Stomach (tissue), 9 donors: ENCODE data around the gene AP4E1. TPM values are rescaled to one million over a fixed set of nuclear protein-coding genes. Genes with fewer than 3 reads are reported as not detected.
"Not testable (repeated sequence)": the region's sequence is repeated elsewhere in the genome, so short reads cannot be mapped to it uniquely, and the experiment has no call there.

Experiments
- DNase-seq, 2 donors: peaks; one replicate each; pipeline versions ENCODE4 v3.0.0 to v3.0.0-alpha.2; 2013 to 2019
- H3K27ac ChIP-seq, 5 donors: fragments of 200-600 bp in 4 of 5; sonication (generic) in 4 of 5; one replicate each; pipeline ENCODE4 v1.5.1; 2013 to 2019; ENCODE audit warnings: mild to moderate bottlenecking in 1 of 5, moderate library complexity in 1 of 5
- H3K27me3 ChIP-seq, 3 donors: fragments of 200-600 bp; sonication (generic); one replicate each; pipeline ENCODE4 v1.5.1; 2017 to 2019; ENCODE audit warnings: mixed run types in 1 of 3
- H3K36me3 ChIP-seq, 4 donors: fragments of 200-600 bp; sonication (generic); 1 replicate in 3 of 4; 2 replicates in 1 of 4; pipeline ENCODE4 v1.5.1; 2016 to 2019
- H3K4me1 ChIP-seq, 4 donors: fragments of 200-600 bp; sonication (generic); one replicate each; pipeline ENCODE4 v1.5.1; 2016 to 2019
- H3K4me3 ChIP-seq, 4 donors: fragments of 200-600 bp; sonication (generic) in 3 of 4; one replicate each; pipeline ENCODE4 v1.5.1; 2016 to 2019; ENCODE audit warnings: mild to moderate bottlenecking in 1 of 4
- H3K9me3 ChIP-seq, 4 donors: fragments of 200-600 bp; sonication (generic); one replicate each; pipeline ENCODE4 v1.5.1; 2016 to 2019
- EP300 ChIP-seq: sonication (generic); formaldehyde crosslinking; IDR thresholded peaks from one replicate; pipeline ENCODE4 v1.6.1; 2017; ENCODE audit warnings: antibody characterized with exemption
- POLR2A ChIP-seq, 4 donors: fragments of 450-650 bp; IDR thresholded peaks; one replicate each; pipeline ENCODE4 v1.6.1; 2016; ENCODE audit warnings: antibody characterized with exemption in 4 of 4, control low read depth in 2 of 4, mild to moderate bottlenecking in 1 of 4, moderate library complexity in 1 of 4
- POLR2AphosphoS5 ChIP-seq, 3 donors: sonication (generic); formaldehyde crosslinking; IDR thresholded peaks; one replicate each; pipeline ENCODE4 v1.6.1; 2016; ENCODE audit warnings: antibody characterized with exemption in 3 of 3
- WGBS, 5 donors: extraction: QIAGEN DNeasy Blood & Tissue Kit in 3 of 5; methylation state at CpG; one replicate each; pipeline versions ENCODE4 v1.1.5 to v1.1.7; 2013 to 2018; 5-methylcytosine and 5-hydroxymethylcytosine counted together
- intact Hi-C: fragments of 100-400 bp; cut with DNase I; formaldehyde crosslinking; loops from one replicate; pipeline ENCODE4 v1.15.1; 2023; ENCODE audit warnings: low total_unique reads
- polyA plus RNA-seq, 3 donors: library from polyadenylated mRNA; stranded (reverse); fragments of 200-250 nt; gene quantifications; one replicate each; pipeline ENCODE4 v1.2.3, GENCODE V29; 2013
- total RNA-seq, 5 donors: library from RNA; depleted of rRNA; stranded (reverse); fragments of >200 nt; gene quantifications; one replicate each; pipeline versions ENCODE4 v1.1.0 to v1.2.3, GENCODE V29; 2014 to 2016
- TF ChIP-seq, protein P1 (sequence below), 7 experiments: fragments of 450-650 bp in 4 of 7; fragments of 200-600 bp in 3 of 7; sonication (generic) in 3 of 7; IDR thresholded peaks; one replicate each; pipeline ENCODE4 v1.5.1; 2016 to 2019; ENCODE audit warnings: antibody characterized with exemption in 7 of 7, control low read depth in 2 of 7, mild to moderate bottlenecking in 1 of 7
- donor health status: healthy with polysubstance abuse.
- donor health status: Bipolar disorder and iron deficiency.
- donor health status: healthy.

Gene AP4E1
- total and polyA plus RNA-seq, 8 donors, result 1.8 to 31.9 (median 7.6) TPM

- 91 to 95% (median 94%) methylated on average over 5 of the region's 5 CpGs for WGBS, 5 donors
- H3K9me3 ChIP-seq, result peaks cover 5 to 19% (median 7%) of the 10 kb centered on the region in 4 donors
- H3K27ac ChIP-seq, result no peak overlapping the region
- H3K4me1 ChIP-seq, result peaks cover 0 to 7% (median 4%) of the 10 kb centered on the region in 4 donors
- H3K27me3 ChIP-seq, result no peaks in the 10 kb centered on the region
- no peaks in the 10 kb centered on the region for H3K36me3 ChIP-seq
- no peak for DNase-seq
- H3K4me3 ChIP-seq, result no peak overlapping the region
- intact Hi-C loops, result no loop called here
- TF ChIP-seq POLR2AphosphoS5 (IDR thresholded peaks at IDR 0.05), result no peak
- no peak for TF ChIP-seq POLR2A (IDR thresholded peaks at IDR 0.05)
- TF ChIP-seq, protein P1, sequence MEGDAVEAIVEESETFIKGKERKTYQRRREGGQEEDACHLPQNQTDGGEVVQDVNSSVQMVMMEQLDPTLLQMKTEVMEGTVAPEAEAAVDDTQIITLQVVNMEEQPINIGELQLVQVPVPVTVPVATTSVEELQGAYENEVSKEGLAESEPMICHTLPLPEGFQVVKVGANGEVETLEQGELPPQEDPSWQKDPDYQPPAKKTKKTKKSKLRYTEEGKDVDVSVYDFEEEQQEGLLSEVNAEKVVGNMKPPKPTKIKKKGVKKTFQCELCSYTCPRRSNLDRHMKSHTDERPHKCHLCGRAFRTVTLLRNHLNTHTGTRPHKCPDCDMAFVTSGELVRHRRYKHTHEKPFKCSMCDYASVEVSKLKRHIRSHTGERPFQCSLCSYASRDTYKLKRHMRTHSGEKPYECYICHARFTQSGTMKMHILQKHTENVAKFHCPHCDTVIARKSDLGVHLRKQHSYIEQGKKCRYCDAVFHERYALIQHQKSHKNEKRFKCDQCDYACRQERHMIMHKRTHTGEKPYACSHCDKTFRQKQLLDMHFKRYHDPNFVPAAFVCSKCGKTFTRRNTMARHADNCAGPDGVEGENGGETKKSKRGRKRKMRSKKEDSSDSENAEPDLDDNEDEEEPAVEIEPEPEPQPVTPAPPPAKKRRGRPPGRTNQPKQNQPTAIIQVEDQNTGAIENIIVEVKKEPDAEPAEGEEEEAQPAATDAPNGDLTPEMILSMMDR (IDR thresholded peaks at IDR 0.05), result no peak
- no peak for TF ChIP-seq EP300
These were observed 17.7 kb upstream of the AP4E1 start for GRCh38 chr15:50890751-50891150.

DNA sequence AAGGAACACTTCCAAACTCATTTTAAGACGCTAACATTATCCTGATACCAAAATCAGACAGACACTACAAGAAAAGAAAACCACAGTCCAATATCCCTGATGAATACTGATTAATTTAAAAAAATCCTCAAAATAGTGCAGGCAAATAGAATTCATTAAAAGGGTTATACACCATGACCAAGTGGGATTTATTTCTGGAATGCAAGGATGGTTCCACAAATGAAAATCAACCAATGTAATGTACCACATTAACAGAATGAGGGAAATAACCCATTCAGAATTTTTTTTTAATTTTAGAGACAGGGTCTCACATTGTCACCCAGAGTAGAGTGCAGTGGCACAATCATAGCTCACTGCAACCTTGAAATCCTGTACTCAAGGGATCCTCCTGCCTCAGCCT, 17.3 kb upstream of the AP4E1 start:
- Histone ChIP-seq H3K4me3 (no peak overlapping the region), H3K36me3 (no peaks in the 10 kb centered on the region), H3K9me3 (peaks cover 5 to 19% (median 7%) of the 10 kb centered on the region in 4 donors), H3K27ac (no peak overlapping the region), H3K4me1 (peaks cover 0 to 3% (median under 1%) of the 10 kb centered on the region in 4 donors), H3K27me3 (no peaks in the 10 kb centered on the region)
- intact Hi-C loops, result no loop called here
- DNase-seq, result no peak
- TF ChIP-seq POLR2AphosphoS5 (IDR thresholded peaks at IDR 0.05), result no peak
- TF ChIP-seq POLR2A (IDR thresholded peaks at IDR 0.05), result no peak
- TF ChIP-seq EP300, result no peak
- TF ChIP-seq, protein P1 (IDR thresholded peaks at IDR 0.05), result no peak
- WGBS, 5 donors, result 92 to 100% (median 98%) methylated on average over 1 of the region's 1 CpG

DNA sequence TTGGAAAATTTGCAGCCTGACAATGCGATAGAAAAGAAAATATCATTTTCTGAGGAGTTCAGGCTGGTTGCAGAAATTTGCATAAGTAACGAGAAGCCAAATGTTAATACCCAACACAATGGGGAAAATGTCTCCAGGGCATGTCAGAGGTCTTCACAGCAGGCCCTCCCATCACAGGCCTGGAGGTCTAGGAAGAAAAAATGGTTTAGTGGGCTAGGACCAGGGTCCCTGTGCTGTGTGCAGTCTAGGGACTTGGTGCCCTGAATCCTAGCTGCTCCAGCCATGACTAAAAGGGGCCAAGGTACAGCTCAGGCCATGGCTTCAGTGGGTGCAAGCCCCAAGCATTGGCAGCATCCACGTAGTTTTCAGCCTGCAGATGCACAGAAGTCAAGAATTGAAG, 14.5 kb upstream of the AP4E1 start:
- Histone ChIP-seq H3K27ac (no peak overlapping the region), H3K4me1 (no peaks in the 10 kb centered on the region), H3K27me3 (no peaks in the 10 kb centered on the region), H3K4me3 (no peak overlapping the region), H3K36me3 (no peaks in the 10 kb centered on the region), H3K9me3 (peaks cover 5 to 19% (median 7%) of the 10 kb centered on the region in 4 donors)
- WGBS, 5 donors, result 84 to 100% (median 89%) methylated on average over 2 to 3 of the region's 3 CpGs
- DNase-seq, result no peak
- intact Hi-C loops, result no loop called here
- TF ChIP-seq POLR2A (IDR thresholded peaks at IDR 0.05) (no peak), POLR2AphosphoS5 (IDR thresholded peaks at IDR 0.05) (no peak)
- TF ChIP-seq, protein P1 (IDR thresholded peaks at IDR 0.05), result no peak

GRCh38 chr15:50901390-50901789, 7.1 kb upstream of the AP4E1 start:
- H3K4me1 ChIP-seq, H3K9me3 ChIP-seq, DNase-seq, H3K27ac ChIP-seq, H3K36me3 ChIP-seq, H3K4me3 ChIP-seq, H3K27me3 ChIP-seq: not testable (repeated sequence)
- WGBS, 5 donors, result 89 to 91% (median 90%) methylated on average over 8 of the region's 8 CpGs
- intact Hi-C loops, result loop anchor here (10.0 kb wide), 1 partner anchor 227 kb away; no protein-coding TSS in a partner anchor

GRCh38 chr15:50904211-50904610, 4.3 kb upstream of the AP4E1 start:
- Histone ChIP-seq H3K9me3 (no peaks in the 10 kb centered on the region), H3K4me3 (no peak overlapping the region), H3K4me1 (peaks cover 6 to 14% (median 12%) of the 10 kb centered on the region in 4 donors), H3K27ac (no peak overlapping the region), H3K27me3 (no peaks in the 10 kb centered on the region), H3K36me3 (no peaks in the 10 kb centered on the region)
- intact Hi-C loops, result loop anchor here (10.0 kb wide), 1 partner anchor 229 kb away; no protein-coding TSS in a partner anchor
- TF ChIP-seq POLR2A (IDR thresholded peaks at IDR 0.05), result no peak
- TF ChIP-seq, protein P1 (IDR thresholded peaks at IDR 0.05), result no peak
- no peak for TF ChIP-seq POLR2AphosphoS5 (IDR thresholded peaks at IDR 0.05)
- TF ChIP-seq EP300, result no peak
- DNase-seq, result no peak
